GM12872 (cell line): Measurements from ENCODE around the gene ACTN3.

Experiments
- CTCF ChIP-seq: IDR thresholded peaks from 3 replicates; pipeline ENCODE4 v1.5.1; 2011; ENCODE audit warnings: low read depth, mild to moderate bottlenecking, low read length, moderate library complexity; ENCODE audit not compliant: insufficient read depth

The ACTN3 gene

GRCh38 chr11:66523611-66524010 lies 23.1 kb upstream of the ACTN3 start:
- no peak for TF ChIP-seq CTCF

GRCh38 chr11:66524304-66525040 lies 22.2 kb upstream of the ACTN3 start:
- no peak for TF ChIP-seq CTCF

- TF ChIP-seq CTCF, result no peak
Observed at GRCh38 chr11:66529069-66529468, 17.6 kb upstream of the ACTN3 start.

GRCh38 chr11:66529655-66530054 lies 17.0 kb upstream of the ACTN3 start:
- TF ChIP-seq CTCF, result no peak

GRCh38 chr11:66530927-66531709 lies 15.6 kb upstream of the ACTN3 start:
- no peak for TF ChIP-seq CTCF

- no peak for TF ChIP-seq CTCF
Observed at GRCh38 chr11:66531841-66532240, 14.9 kb upstream of the ACTN3 start.

GRCh38 chr11:66532784-66533183 lies 13.9 kb upstream of the ACTN3 start:
- no peak for TF ChIP-seq CTCF
